Breast epithelium (tissue), 4 donors: ENCODE data around the gene OR1B1. TPM values are rescaled to one million over a fixed set of nuclear protein-coding genes. Genes with fewer than 3 reads are reported as not detected.
A peak's percentile ranks its signal among the peaks of the same experiment; 100 is the strongest.

Experiments used
- DNase-seq, 2 donors: peaks; one replicate each; pipeline ENCODE4 v3.0.0-alpha.2; 2019; ENCODE audit warnings: low spot score in 2 of 2
- H3K27ac ChIP-seq, 2 donors: fragments of 200-600 bp; sonication (generic) in 1 of 2; one replicate each; pipeline ENCODE4 v1.5.1; 2016 to 2019; ENCODE audit warnings: mild to moderate bottlenecking in 1 of 2
- H3K27me3 ChIP-seq, 2 donors: fragments of 200-600 bp; sonication (generic) in 1 of 2; one replicate each; pipeline versions ENCODE4 v1.5.1 to v1.6.0; 2017 to 2019; ENCODE audit warnings: control low read depth in 1 of 2, mild to moderate bottlenecking in 1 of 2
- H3K36me3 ChIP-seq: fragments of 200-600 bp; one replicate; pipeline ENCODE4 v1.5.1; 2019
- H3K4me1 ChIP-seq, 2 donors: fragments of 200-600 bp; sonication (generic); one replicate each; pipeline ENCODE4 v1.5.1; 2016 to 2019; ENCODE audit warnings: control low read depth in 1 of 2
- H3K4me3 ChIP-seq, 3 donors: fragments of 200-600 bp; sonication (generic); 1 replicate in 2 of 3; 2 replicates in 1 of 3; pipeline ENCODE4 v1.5.1; 2016 to 2019; ENCODE audit warnings: mild to moderate bottlenecking in 3 of 3, moderate library complexity in 2 of 3
- H3K9me3 ChIP-seq, 2 donors: fragments of 200-600 bp; sonication (generic) in 1 of 2; one replicate each; pipeline ENCODE4 v1.5.1; 2016 to 2019; ENCODE audit warnings: control low read depth in 1 of 2
- POLR2A ChIP-seq: fragments of 450-650 bp; IDR thresholded peaks from one replicate; pipeline ENCODE4 v1.6.1; 2016; ENCODE audit warnings: antibody characterized with exemption, mild to moderate bottlenecking, moderate library complexity
- POLR2AphosphoS5 ChIP-seq, 3 donors: sonication (generic); formaldehyde crosslinking; IDR thresholded peaks; one replicate each; pipeline ENCODE4 v1.6.1; 2017; ENCODE audit warnings: antibody characterized with exemption in 3 of 3
- intact Hi-C: fragments of 100-400 bp; cut with DNase I; formaldehyde crosslinking; loops from one replicate; pipeline ENCODE4 v1.15.1; 2023; ENCODE audit warnings: low total_unique reads
- total RNA-seq, 3 donors: library from RNA; depleted of rRNA; stranded (reverse); fragments of >200 nt; gene quantifications; one replicate each; pipeline ENCODE4 v1.1.0, GENCODE V29; 2016
- TF ChIP-seq, protein P1 (sequence below), 3 donors: fragments of 450-650 bp; IDR thresholded peaks; one replicate each; pipeline ENCODE4 v1.5.1; 2016 to 2017; ENCODE audit warnings: antibody characterized with exemption in 3 of 3, mild to moderate bottlenecking in 3 of 3, moderate library complexity in 3 of 3

The OR1B1 gene
- total RNA-seq, 3 donors from 2014 or later, result not detected

GRCh38 chr9:122656378-122656777 lies 1.0 kb downstream of the OR1B1 start:
- no peaks in the 10 kb centered on the region for H3K36me3 ChIP-seq
- no peak overlapping the region for H3K27ac ChIP-seq
- no peaks in the 10 kb centered on the region for H3K27me3 ChIP-seq
- no peak overlapping the region for H3K4me3 ChIP-seq
- no peak for DNase-seq
- H3K9me3 ChIP-seq, result no peaks in the 10 kb centered on the region
- intact Hi-C loops, result no loop called here
- H3K4me1 ChIP-seq, result no peaks in the 10 kb centered on the region
- no peak for TF ChIP-seq POLR2A

DNA sequence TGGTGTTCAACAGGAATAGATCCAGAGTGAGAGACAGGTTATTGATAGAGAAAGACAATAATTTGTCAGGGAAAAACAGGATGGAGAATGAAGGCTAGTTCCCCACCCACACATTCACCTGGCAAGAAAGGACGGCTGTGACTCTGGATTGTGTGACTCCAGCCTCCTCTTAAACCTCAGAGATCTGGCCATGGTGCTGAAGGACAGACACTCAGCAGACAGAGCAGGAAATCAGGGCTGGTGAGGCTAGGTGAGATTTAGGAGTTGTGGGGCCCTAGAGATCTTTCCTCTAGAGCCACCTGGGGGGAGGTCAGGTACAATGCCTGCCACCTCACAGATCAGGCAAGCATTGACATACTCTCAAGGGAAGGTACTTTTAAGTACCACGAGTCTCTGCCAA lies 15.2 kb downstream of the OR1B1 start:
- no peaks in the 10 kb centered on the region for H3K4me1 ChIP-seq
- no peak overlapping the region for H3K27ac ChIP-seq
- intact Hi-C loops, result no loop called here
- TF ChIP-seq, protein P1, sequence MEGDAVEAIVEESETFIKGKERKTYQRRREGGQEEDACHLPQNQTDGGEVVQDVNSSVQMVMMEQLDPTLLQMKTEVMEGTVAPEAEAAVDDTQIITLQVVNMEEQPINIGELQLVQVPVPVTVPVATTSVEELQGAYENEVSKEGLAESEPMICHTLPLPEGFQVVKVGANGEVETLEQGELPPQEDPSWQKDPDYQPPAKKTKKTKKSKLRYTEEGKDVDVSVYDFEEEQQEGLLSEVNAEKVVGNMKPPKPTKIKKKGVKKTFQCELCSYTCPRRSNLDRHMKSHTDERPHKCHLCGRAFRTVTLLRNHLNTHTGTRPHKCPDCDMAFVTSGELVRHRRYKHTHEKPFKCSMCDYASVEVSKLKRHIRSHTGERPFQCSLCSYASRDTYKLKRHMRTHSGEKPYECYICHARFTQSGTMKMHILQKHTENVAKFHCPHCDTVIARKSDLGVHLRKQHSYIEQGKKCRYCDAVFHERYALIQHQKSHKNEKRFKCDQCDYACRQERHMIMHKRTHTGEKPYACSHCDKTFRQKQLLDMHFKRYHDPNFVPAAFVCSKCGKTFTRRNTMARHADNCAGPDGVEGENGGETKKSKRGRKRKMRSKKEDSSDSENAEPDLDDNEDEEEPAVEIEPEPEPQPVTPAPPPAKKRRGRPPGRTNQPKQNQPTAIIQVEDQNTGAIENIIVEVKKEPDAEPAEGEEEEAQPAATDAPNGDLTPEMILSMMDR (IDR thresholded peaks at IDR 0.05), result no peak
- TF ChIP-seq POLR2A (no peak), POLR2AphosphoS5 (IDR thresholded peaks at IDR 0.05) (no peak)
- no peaks in the 10 kb centered on the region for H3K36me3 ChIP-seq
- H3K4me3 ChIP-seq, result no peak overlapping the region
- H3K9me3 ChIP-seq, result peaks cover 0 to 19% of the 10 kb centered on the region in 2 donors
- H3K27me3 ChIP-seq, result no peaks in the 10 kb centered on the region
- no peak for DNase-seq

- H3K4me3 ChIP-seq, result no peak overlapping the region
- H3K4me1 ChIP-seq, result no peaks in the 10 kb centered on the region
- H3K9me3 ChIP-seq, result no peaks in the 10 kb centered on the region
- H3K27me3 ChIP-seq, result no peaks in the 10 kb centered on the region
- H3K36me3 ChIP-seq, result no peaks in the 10 kb centered on the region
- no peak for DNase-seq
- intact Hi-C loops, result no loop called here
- TF ChIP-seq POLR2A (no peak), POLR2AphosphoS5 (IDR thresholded peaks at IDR 0.05) (no peak)
- TF ChIP-seq, protein P1 (IDR thresholded peaks at IDR 0.05), result no peak
- H3K27ac ChIP-seq, result no peak overlapping the region
Measured at GRCh38 chr9:122619996-122620395, 37.4 kb downstream of the OR1B1 start.

DNA sequence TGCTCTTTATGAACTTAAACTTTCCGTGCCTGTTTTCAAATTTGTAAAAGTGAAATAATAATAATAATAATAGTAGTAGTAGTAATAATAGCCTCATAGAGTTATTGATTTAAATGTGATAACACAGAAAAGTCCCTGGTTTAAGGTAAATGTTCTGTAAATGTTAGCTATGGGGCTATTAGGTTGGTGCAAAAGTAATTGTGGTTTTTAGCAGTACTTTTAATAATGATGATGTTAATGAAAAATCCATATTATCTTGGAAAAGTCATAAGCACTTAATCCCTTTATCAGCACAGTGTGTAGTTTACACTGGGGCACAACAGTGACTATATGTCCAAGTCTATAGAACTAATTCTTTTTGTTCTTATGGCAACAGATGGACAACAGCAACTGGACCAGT lies 43.1 kb downstream of the OR1B1 start, which contains the start of gene OR1Q1:
Gene OR1Q1, plus strand, starts transcription at position 377 of the 400 bp plus-strand sequence. Its CDS starts 0 bp downstream, at position 377.
- no peak within 1 kb of the TSS for H3K27ac ChIP-seq
- no peak within 1 kb of the TSS for H3K4me3 ChIP-seq
- no peak for TF ChIP-seq POLR2AphosphoS5 (IDR thresholded peaks at IDR 0.05)
- TF ChIP-seq POLR2A, result no peak
- TF ChIP-seq, protein P1 (IDR thresholded peaks at IDR 0.05), result no peak
- intact Hi-C loops, result no loop called here
- H3K36me3 ChIP-seq, result no peaks in the 10 kb centered on the region
- no peaks in the 10 kb centered on the region for H3K4me1 ChIP-seq
- no peaks in the 10 kb centered on the region for H3K27me3 ChIP-seq
- DNase-seq, result no peak
- no peaks in the 10 kb centered on the region for H3K9me3 ChIP-seq

GRCh38 chr9:122609804-122610203 lies 47.6 kb downstream of the OR1B1 start:
- H3K27ac ChIP-seq, result no peak overlapping the region
- intact Hi-C loops, result no loop called here
- TF ChIP-seq POLR2A (no peak), POLR2AphosphoS5 (IDR thresholded peaks at IDR 0.05) (no peak)
- TF ChIP-seq, protein P1 (IDR thresholded peaks at IDR 0.05), result no peak
- H3K27me3 ChIP-seq, result no peaks in the 10 kb centered on the region
- H3K4me1 ChIP-seq, result no peaks in the 10 kb centered on the region
- H3K9me3 ChIP-seq, result no peaks in the 10 kb centered on the region
- H3K4me3 ChIP-seq, result no peak overlapping the region
- H3K36me3 ChIP-seq, result no peaks in the 10 kb centered on the region
- peak in 1 of 2 donors; percentile 59 for DNase-seq

- H3K9me3 ChIP-seq, result no peaks in the 10 kb centered on the region
- intact Hi-C loops, result no loop called here
- H3K4me3 ChIP-seq, result no peak overlapping the region
- no peaks in the 10 kb centered on the region for H3K27me3 ChIP-seq
- no peaks in the 10 kb centered on the region for H3K4me1 ChIP-seq
- TF ChIP-seq, protein P1 (IDR thresholded peaks at IDR 0.05), result no peak
- TF ChIP-seq POLR2A (no peak), POLR2AphosphoS5 (IDR thresholded peaks at IDR 0.05) (no peak)
- no peak overlapping the region for H3K27ac ChIP-seq
- DNase-seq, result no peak
- H3K36me3 ChIP-seq, result no peaks in the 10 kb centered on the region
Measured at GRCh38 chr9:122606587-122606986, 50.8 kb downstream of the OR1B1 start.
